Astrocyte (in vitro differentiated cells and primary cell): ENCODE data around the gene FMN2. TPM values are rescaled to one million over a fixed set of nuclear protein-coding genes. Genes with fewer than 3 reads are reported as not detected.

Source experiments
- DNase-seq: peaks from one replicate; pipeline ENCODE4 v3.0.0-alpha.2; 2010; ENCODE audit warnings: low read depth
- FAIRE-seq: peaks from 2 replicates; lab custom pipeline; 2011; peaks lifted over from hg19 to GRCh38; lab: Jason Lieb, UNC
- H2AFZ ChIP-seq: 2 replicates; pipeline ENCODE4 v1.6.0; 2012; ENCODE audit warnings: low read depth, low read length, inconsistent platforms
- H3K27ac ChIP-seq: 2 replicates; pipeline ENCODE4 v1.5.1; 2011; ENCODE audit warnings: low read depth, low read length, inconsistent platforms
- H3K27me3 ChIP-seq: 2 replicates; pipeline ENCODE4 v1.6.0; 2011; ENCODE audit warnings: low read length, inconsistent platforms; ENCODE audit not compliant: insufficient read depth
- H3K36me3 ChIP-seq: 2 replicates; pipeline ENCODE4 v1.5.1; 2011; ENCODE audit warnings: low read length, inconsistent platforms; ENCODE audit not compliant: insufficient read depth
- H3K4me1 ChIP-seq: 2 replicates; pipeline ENCODE4 v1.5.1; 2011; ENCODE audit warnings: low read length, inconsistent platforms; ENCODE audit not compliant: insufficient read depth
- H3K4me2 ChIP-seq: 2 replicates; pipeline ENCODE4 v1.6.0; 2012; ENCODE audit warnings: low read length, inconsistent platforms
- H3K4me3 ChIP-seq: 2 replicates; pipeline ENCODE4 v1.5.1; 2011; ENCODE audit warnings: low read depth, mild to moderate bottlenecking, low read length, inconsistent platforms; ENCODE audit not compliant: insufficient read depth
- H3K79me2 ChIP-seq: 2 replicates; pipeline ENCODE4 v1.6.0; 2012; ENCODE audit warnings: mild to moderate bottlenecking, low read length, inconsistent platforms; ENCODE audit not compliant: insufficient read depth
- H3K9ac ChIP-seq: 2 replicates; pipeline ENCODE4 v1.6.0; 2012; ENCODE audit warnings: mild to moderate bottlenecking, low read length, inconsistent platforms
- H3K9me3 ChIP-seq: 2 replicates; pipeline ENCODE4 v1.5.1; 2012; ENCODE audit warnings: low read depth, mild to moderate bottlenecking, low read length, inconsistent platforms; ENCODE audit not compliant: insufficient read depth
- H4K20me1 ChIP-seq: 2 replicates; pipeline ENCODE4 v1.6.0; 2012; ENCODE audit warnings: low read length, inconsistent platforms; ENCODE audit not compliant: insufficient read depth
- H3K27ac Mint-ChIP-seq: one replicate; pipeline ENCODE4 v1.8.0; 2021; ENCODE audit warnings: mild to moderate bottlenecking, mixed read lengths; ENCODE audit not compliant: unreplicated experiment
- H3K27me3 Mint-ChIP-seq: one replicate; pipeline ENCODE4 v1.8.0; 2021; ENCODE audit warnings: low read depth, mixed read lengths; ENCODE audit not compliant: unreplicated experiment
- H3K36me3 Mint-ChIP-seq: one replicate; pipeline ENCODE4 v1.8.0; 2021; ENCODE audit warnings: low read depth, mixed read lengths; ENCODE audit not compliant: unreplicated experiment
- H3K4me1 Mint-ChIP-seq: one replicate; pipeline ENCODE4 v1.8.0; 2021; ENCODE audit warnings: low read depth, mixed read lengths; ENCODE audit not compliant: unreplicated experiment
- H3K4me3 Mint-ChIP-seq: one replicate; pipeline ENCODE4 v1.8.0; 2021; ENCODE audit warnings: mild to moderate bottlenecking, moderate library complexity, mixed read lengths; ENCODE audit not compliant: unreplicated experiment
- H3K9me3 Mint-ChIP-seq: one replicate; pipeline ENCODE4 v1.8.0; 2021; ENCODE audit warnings: mild to moderate bottlenecking, mixed read lengths; ENCODE audit not compliant: unreplicated experiment
- CTCF ChIP-seq: IDR thresholded peaks from 2 replicates; pipeline ENCODE4 v1.5.1; 2011; ENCODE audit warnings: low read depth, mild to moderate bottlenecking, inconsistent platforms, low read length, moderate library complexity; ENCODE audit not compliant: insufficient read depth
- EZH2 ChIP-seq: IDR thresholded peaks from 2 replicates; pipeline ENCODE4 v1.6.1; 2012; ENCODE audit warnings: mild to moderate bottlenecking, low read length, inconsistent platforms; ENCODE audit not compliant: insufficient read depth
- total RNA-seq: library from RNA; stranded (reverse); gene quantifications from 2 replicates; pipeline ENCODE4 v1.2.1, GENCODE V29; 2021

The FMN2 gene
- total RNA-seq, 1 donor from 2014 or later = 2.4 TPM

GRCh38 chr1:240284656-240285414, 193.2 kb downstream of the FMN2 start:
- H4K20me1 ChIP-seq = no peaks in the 10 kb centered on the region
- no peaks in the 10 kb centered on the region for H3K36me3 ChIP-seq
- no peaks in the 10 kb centered on the region for H3K27me3 ChIP-seq
- DNase-seq (no peak), FAIRE-seq (no peak)
- no peak overlapping the region for H3K27ac Mint-ChIP-seq
- peaks cover 1% of the 10 kb centered on the region for H3K4me1 Mint-ChIP-seq
- no peak overlapping the region for H3K4me2 ChIP-seq
- no peak overlapping the region for H3K27ac ChIP-seq
- no peaks in the 10 kb centered on the region for H3K9me3 ChIP-seq
- no peak overlapping the region for H2AFZ ChIP-seq
- H3K4me1 ChIP-seq = no peaks in the 10 kb centered on the region
- no peaks in the 10 kb centered on the region for H3K79me2 ChIP-seq
- H3K36me3 Mint-ChIP-seq = no peaks in the 10 kb centered on the region
- H3K27me3 Mint-ChIP-seq = no peaks in the 10 kb centered on the region
- TF ChIP-seq EZH2 (no peak), CTCF (no peak)
- no peak overlapping the region for H3K9ac ChIP-seq
- no peaks in the 10 kb centered on the region for H3K9me3 Mint-ChIP-seq
- no peak overlapping the region for H3K4me3 ChIP-seq
- H3K4me3 Mint-ChIP-seq = no peak overlapping the region

GRCh38 chr1:240285540-240285939, 193.9 kb downstream of the FMN2 start:
- H3K9ac ChIP-seq = no peak overlapping the region
- H4K20me1 ChIP-seq = no peaks in the 10 kb centered on the region
- H3K4me3 ChIP-seq = no peak overlapping the region
- peak; percentile 94 for FAIRE-seq
- H3K9me3 ChIP-seq = no peaks in the 10 kb centered on the region
- Mint-ChIP-seq H3K4me3 (no peak overlapping the region), H3K27me3 (no peaks in the 10 kb centered on the region), H3K9me3 (no peaks in the 10 kb centered on the region), H3K36me3 (no peaks in the 10 kb centered on the region), H3K27ac (no peak overlapping the region), H3K4me1 (peaks cover 1% of the 10 kb centered on the region)
- no peaks in the 10 kb centered on the region for H3K4me1 ChIP-seq
- H3K27me3 ChIP-seq = no peaks in the 10 kb centered on the region
- no peak for TF ChIP-seq EZH2
- no peak for TF ChIP-seq CTCF
- no peak overlapping the region for H3K27ac ChIP-seq
- no peaks in the 10 kb centered on the region for H3K79me2 ChIP-seq
- no peak overlapping the region for H3K4me2 ChIP-seq
- H2AFZ ChIP-seq = no peak overlapping the region
- DNase-seq = peak; percentile 47
- no peaks in the 10 kb centered on the region for H3K36me3 ChIP-seq

GRCh38 chr1:240287722-240288121, 196.0 kb downstream of the FMN2 start:
- H3K27me3 ChIP-seq = no peaks in the 10 kb centered on the region
- no peaks in the 10 kb centered on the region for H3K36me3 ChIP-seq
- H2AFZ ChIP-seq = no peak overlapping the region
- no peak for TF ChIP-seq EZH2
- TF ChIP-seq CTCF = no peak
- Mint-ChIP-seq H3K9me3 (no peaks in the 10 kb centered on the region), H3K27ac (no peak overlapping the region), H3K27me3 (no peaks in the 10 kb centered on the region), H3K4me3 (no peak overlapping the region), H3K36me3 (no peaks in the 10 kb centered on the region), H3K4me1 (peaks cover 1% of the 10 kb centered on the region)
- no peak overlapping the region for H3K4me2 ChIP-seq
- no peaks in the 10 kb centered on the region for H3K9me3 ChIP-seq
- no peaks in the 10 kb centered on the region for H4K20me1 ChIP-seq
- H3K9ac ChIP-seq = no peak overlapping the region
- FAIRE-seq (no peak), DNase-seq (no peak)
- H3K4me3 ChIP-seq = no peak overlapping the region
- H3K27ac ChIP-seq = no peak overlapping the region
- H3K79me2 ChIP-seq = no peaks in the 10 kb centered on the region
- H3K4me1 ChIP-seq = no peaks in the 10 kb centered on the region
